Esophagus muscularis mucosa (tissue), 3 donors: ENCODE data around the gene GLCE.

Experiments used
- CTCF ChIP-seq, 3 experiments: fragments of 200-600 bp in 2 of 3; fragments of 450-650 bp in 1 of 3; sonication (generic) in 2 of 3; IDR thresholded peaks; one replicate each; pipeline ENCODE4 v1.5.1; 2017 to 2019; ENCODE audit warnings: antibody characterized with exemption in 3 of 3, mild to moderate bottlenecking in 2 of 3, moderate library complexity in 1 of 3
- POLR2AphosphoS5 ChIP-seq, 2 donors: sonication (generic); formaldehyde crosslinking; IDR thresholded peaks; one replicate each; pipeline ENCODE4 v1.6.1; 2017; ENCODE audit warnings: antibody characterized with exemption in 2 of 2

GRCh38 chr15:69289342-69290146 lies 129.1 kb downstream of the GLCE start:
- TF ChIP-seq CTCF (IDR thresholded peaks at IDR 0.05): no peak
- TF ChIP-seq POLR2AphosphoS5 (IDR thresholded peaks at IDR 0.05): no peak
